ENCODE measurements around the gene RAB33B.

DNA sequence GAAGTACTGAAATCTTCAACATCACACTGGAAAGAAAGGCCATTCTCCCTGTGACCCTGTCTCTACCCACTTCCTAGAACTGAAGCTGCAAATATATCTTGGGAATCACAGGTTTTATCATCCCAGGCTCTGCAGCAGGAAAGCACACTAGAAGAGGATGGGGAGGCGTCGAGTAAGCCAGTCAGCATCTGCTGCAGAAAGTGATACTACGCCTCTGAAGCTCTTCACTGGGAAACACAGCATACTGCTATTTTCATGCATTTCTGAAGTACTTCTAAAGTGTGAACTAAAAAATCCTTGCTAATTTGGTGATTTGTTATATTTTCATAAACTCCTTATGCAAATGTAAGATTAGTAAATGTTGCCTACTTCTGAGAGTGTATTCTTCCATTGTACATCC, 29.1 kb downstream of the RAB33B start:
- TF ChIP-seq, protein P1, sequence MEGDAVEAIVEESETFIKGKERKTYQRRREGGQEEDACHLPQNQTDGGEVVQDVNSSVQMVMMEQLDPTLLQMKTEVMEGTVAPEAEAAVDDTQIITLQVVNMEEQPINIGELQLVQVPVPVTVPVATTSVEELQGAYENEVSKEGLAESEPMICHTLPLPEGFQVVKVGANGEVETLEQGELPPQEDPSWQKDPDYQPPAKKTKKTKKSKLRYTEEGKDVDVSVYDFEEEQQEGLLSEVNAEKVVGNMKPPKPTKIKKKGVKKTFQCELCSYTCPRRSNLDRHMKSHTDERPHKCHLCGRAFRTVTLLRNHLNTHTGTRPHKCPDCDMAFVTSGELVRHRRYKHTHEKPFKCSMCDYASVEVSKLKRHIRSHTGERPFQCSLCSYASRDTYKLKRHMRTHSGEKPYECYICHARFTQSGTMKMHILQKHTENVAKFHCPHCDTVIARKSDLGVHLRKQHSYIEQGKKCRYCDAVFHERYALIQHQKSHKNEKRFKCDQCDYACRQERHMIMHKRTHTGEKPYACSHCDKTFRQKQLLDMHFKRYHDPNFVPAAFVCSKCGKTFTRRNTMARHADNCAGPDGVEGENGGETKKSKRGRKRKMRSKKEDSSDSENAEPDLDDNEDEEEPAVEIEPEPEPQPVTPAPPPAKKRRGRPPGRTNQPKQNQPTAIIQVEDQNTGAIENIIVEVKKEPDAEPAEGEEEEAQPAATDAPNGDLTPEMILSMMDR (IDR thresholded peaks at IDR 0.05), result no peak
- TF ChIP-seq EP300 (IDR thresholded peaks at IDR 0.05; ENCODE audit: low read depth) (no peak), POLR2A (IDR thresholded peaks at IDR 0.05) (no peak), POLR2AphosphoS5 (IDR thresholded peaks at IDR 0.05) (no peak)

Measured in transverse colon (tissue), 4 donors.